B cell (primary cell): ENCODE results near the gene BTNL9. TPM values are rescaled to one million over a fixed set of nuclear protein-coding genes. Genes with fewer than 3 reads are reported as not detected.
"Not testable (repeated sequence)": the region's sequence is repeated elsewhere in the genome, so short reads cannot be mapped to it uniquely, and the experiment has no call there.

Experiments used
- ATAC-seq: fragments of 200-7000 bp; cut with Tn5 transposase; one replicate; pipeline ENCODE4 v1.10.0; 2021; ENCODE audit warnings: low read depth, mild to moderate bottlenecking, moderate number of reproducible peaks, moderate library complexity
- CTCF ChIA-PET: fragments of 350-600 bp; sonication (Branson Sonifier 250); formaldehyde crosslinking; loops from one replicate; lab custom pipeline; 2021; ENCODE audit warnings: antibody characterized with exemption, inconsistent platforms; lab: Charles Lee
- POLR2A ChIA-PET: fragments of 350-600 bp; sonication (Branson Sonifier 250); formaldehyde crosslinking; loops from one replicate; lab custom pipeline; 2021; ENCODE audit warnings: antibody characterized with exemption; lab: Charles Lee
- DNase-seq: peaks from one replicate; pipeline ENCODE4 v3.0.0; 2013
- H2AFZ ChIP-seq: 2 replicates; pipeline ENCODE4 v1.6.1; 2012; ENCODE audit warnings: mild to moderate bottlenecking, low read depth, low read length; ENCODE audit not compliant: insufficient read depth, poor library complexity, severe bottlenecking
- H3K27ac ChIP-seq, 2 donors: 1 replicate in 1 of 2; 2 replicates in 1 of 2; pipeline ENCODE4 v1.5.1; 2012 to 2013; ENCODE audit warnings: low read length in 2 of 2, mild to moderate bottlenecking in 2 of 2, moderate library complexity in 1 of 2
- H3K27me3 ChIP-seq, 4 experiments: fragments of 200-600 bp in 1 of 4; sonication (generic) in 1 of 4; replicated peaks in 1 of 4; 1 replicate in 2 of 4; 2 replicates in 2 of 4; pipeline versions ENCODE4 v1.6.1 to v1.7.0; 2013 to 2016; ENCODE audit warnings: low read length in 3 of 4, mild to moderate bottlenecking in 2 of 4, mixed read lengths in 1 of 4, moderate library complexity in 1 of 4; ENCODE audit not compliant: insufficient read depth in 4 of 4, control insufficient read depth in 3 of 4; ENCODE audit errors: control extremely low read depth in 1 of 4
- H3K36me3 ChIP-seq, 2 experiments: replicated peaks in 1 of 2; 1 replicate in 1 of 2; 2 replicates in 1 of 2; pipeline versions ENCODE4 v1.6.1 to v1.7.1; 2013; ENCODE audit warnings: low read length in 1 of 2; ENCODE audit not compliant: insufficient read depth in 2 of 2, control insufficient read depth in 1 of 2; ENCODE audit errors: control extremely low read depth in 1 of 2, extremely low read depth in 1 of 2
- H3K4me1 ChIP-seq, 2 donors: fragments of 200-600 bp in 1 of 2; sonication (generic) in 1 of 2; 1 replicate in 1 of 2; 2 replicates in 1 of 2; pipeline versions ENCODE4 v1.5.1 to v1.6.1; 2013 to 2017; ENCODE audit warnings: low read length in 2 of 2; ENCODE audit not compliant: control insufficient read depth in 2 of 2, insufficient read depth in 2 of 2
- H3K4me2 ChIP-seq: replicated peaks from 2 replicates; pipeline ENCODE3; 2012; ENCODE audit warnings: mild to moderate bottlenecking, low read depth, low read length; ENCODE audit not compliant: poor library complexity, severe bottlenecking
- H3K4me3 ChIP-seq, 5 experiments: fragments of 200-600 bp in 1 of 5; sonication (generic) in 1 of 5; 1 replicate in 3 of 5; 2 replicates in 2 of 5; pipeline versions ENCODE4 v1.5.1 to v1.7.0; 2011 to 2016; ENCODE audit warnings: low read length in 4 of 5, mild to moderate bottlenecking in 4 of 5, low read depth in 2 of 5, control low read depth in 1 of 5, moderate library complexity in 1 of 5; ENCODE audit not compliant: insufficient read depth in 1 of 5; ENCODE audit errors: control extremely low read depth in 1 of 5, extremely low read depth in 1 of 5
- H3K79me2 ChIP-seq: fragments of 200-600 bp; sonication (generic); one replicate; pipeline ENCODE4 v1.6.0; 2016; ENCODE audit warnings: low read length; ENCODE audit not compliant: control insufficient read depth, insufficient read depth
- H3K9ac ChIP-seq: fragments of 200-600 bp; sonication (generic); 2 replicates; pipeline ENCODE4 v1.6.1; 2017; ENCODE audit warnings: mild to moderate bottlenecking, low read length, moderate library complexity
- H3K9me3 ChIP-seq, 3 donors: one replicate each; pipeline versions ENCODE4 v1.6.1 to v1.7.1; 2013; ENCODE audit warnings: low read length in 2 of 3; ENCODE audit not compliant: control insufficient read depth in 2 of 3, insufficient read depth in 1 of 3; ENCODE audit errors: control extremely low read depth in 1 of 3
- H4K20me1 ChIP-seq: 2 replicates; pipeline ENCODE4 v1.6.0; 2012; ENCODE audit warnings: mild to moderate bottlenecking, low read length; ENCODE audit not compliant: insufficient read depth, control insufficient read depth, poor library complexity, severe bottlenecking
- H3K27ac Mint-ChIP-seq: one replicate; pipeline ENCODE4 v1.8.0; 2021; ENCODE audit warnings: mixed read lengths
- H3K27me3 Mint-ChIP-seq: one replicate; pipeline ENCODE4 v1.8.0; 2021; ENCODE audit warnings: mixed read lengths
- H3K4me1 Mint-ChIP-seq: one replicate; pipeline ENCODE4 v1.8.0; 2021; ENCODE audit warnings: mixed read lengths
- H3K4me3 Mint-ChIP-seq: one replicate; pipeline ENCODE4 v1.8.0; 2021; ENCODE audit warnings: mixed read lengths
- H3K9me3 Mint-ChIP-seq: one replicate; pipeline ENCODE4 v1.8.0; 2022; ENCODE audit warnings: mixed read lengths; ENCODE audit not compliant: insufficient read depth
- WGBS: methylation state at CpG from one replicate; pipeline ENCODE4 v1.1.5; 2013; ENCODE audit warnings: missing lambda C conversion rate; ENCODE audit not compliant: insufficient coverage; 5-methylcytosine and 5-hydroxymethylcytosine counted together
- intact Hi-C: fragments of 100-400 bp; cut with micrococcal nuclease; formaldehyde crosslinking; loops from one replicate; pipeline ENCODE4 v1.10.0; 2022
- polyA plus RNA-seq: library from polyadenylated mRNA; depleted of rRNA; stranded (reverse); fragments of >200 nt; gene quantifications from 2 replicates; pipeline ENCODE4 v1.2.3, GENCODE V29; 2012
- total RNA-seq, 2 donors: library from RNA; stranded (reverse); fragments of 120-200 nt in 1 of 2; gene quantifications; 1 replicate in 1 of 2; 2 replicates in 1 of 2; pipeline versions ENCODE4 v1.2.3 to v1.2.4, GENCODE V29; 2013 to 2022

Gene BTNL9
- total and polyA plus RNA-seq, 2 donors (not counting 1 experiment from before 2014, with no cell fraction given), result 40.7 to 173 TPM

GRCh38 chr5:181096721-181097382 lies 56.8 kb downstream of the BTNL9 start:
- H4K20me1 ChIP-seq, H2AFZ ChIP-seq, POLR2A ChIA-PET, H3K9ac ChIP-seq, intact Hi-C loops, H3K4me1 ChIP-seq, H3K36me3 ChIP-seq, DNase-seq, CTCF ChIA-PET, H3K27ac Mint-ChIP-seq, H3K4me3 Mint-ChIP-seq, ATAC-seq, H3K79me2 ChIP-seq, H3K9me3 Mint-ChIP-seq, H3K27ac ChIP-seq, H3K4me2 ChIP-seq, H3K4me3 ChIP-seq: not testable (repeated sequence)
- peaks cover 29% of the 10 kb centered on the region for H3K27me3 Mint-ChIP-seq
- peaks cover 0 to 16% (median 3%) of the 10 kb centered on the region in 3 donors for H3K9me3 ChIP-seq
- peaks cover 0 to 35% (median 12%) of the 10 kb centered on the region in 4 experiments for H3K27me3 ChIP-seq
- H3K4me1 Mint-ChIP-seq, result peaks cover 15% of the 10 kb centered on the region
- no CpG with 5 or more reads among the region's 26 CpGs for WGBS

- peaks cover 15% of the 10 kb centered on the region for H3K4me1 Mint-ChIP-seq
- H2AFZ ChIP-seq, H3K4me3 ChIP-seq, H4K20me1 ChIP-seq, H3K4me3 Mint-ChIP-seq, H3K79me2 ChIP-seq, H3K9me3 Mint-ChIP-seq, H3K36me3 ChIP-seq, H3K4me1 ChIP-seq, ATAC-seq, H3K27ac ChIP-seq, DNase-seq, H3K27ac Mint-ChIP-seq, intact Hi-C loops, CTCF ChIA-PET, POLR2A ChIA-PET, H3K9ac ChIP-seq, H3K4me2 ChIP-seq: not testable (repeated sequence)
- H3K27me3 ChIP-seq, result peaks cover 0 to 30% (median 12%) of the 10 kb centered on the region in 4 experiments
- peaks cover 0 to 16% (median 3%) of the 10 kb centered on the region in 3 donors for H3K9me3 ChIP-seq
- H3K27me3 Mint-ChIP-seq, result peaks cover 27% of the 10 kb centered on the region
- WGBS, result no CpG with 5 or more reads among the region's 26 CpGs
Observed at GRCh38 chr5:181097383-181097753, 57.3 kb downstream of the BTNL9 start.

GRCh38 chr5:181097759-181098491 lies 57.9 kb downstream of the BTNL9 start:
- DNase-seq, H3K4me1 ChIP-seq, H3K9me3 Mint-ChIP-seq, H3K4me2 ChIP-seq, H3K79me2 ChIP-seq, H3K9ac ChIP-seq, H3K4me3 ChIP-seq, CTCF ChIA-PET, H2AFZ ChIP-seq, H3K27ac ChIP-seq, intact Hi-C loops, H3K27ac Mint-ChIP-seq, H3K36me3 ChIP-seq, POLR2A ChIA-PET, H4K20me1 ChIP-seq, H3K4me3 Mint-ChIP-seq: not testable (repeated sequence)
- ATAC-seq, result peak; percentile 17
- WGBS, result no CpG with 5 or more reads among the region's 56 CpGs
- Histone ChIP-seq H3K9me3 (peaks cover 0 to 16% (median 3%) of the 10 kb centered on the region in 3 donors), H3K27me3 (peaks cover 0 to 24% (median 11%) of the 10 kb centered on the region in 4 experiments)
- Mint-ChIP-seq H3K27me3 (peaks cover 24% of the 10 kb centered on the region), H3K4me1 (peaks cover 15% of the 10 kb centered on the region)
